ENCODE measurements around the gene TMEM259. TPM values are rescaled to one million over a fixed set of nuclear protein-coding genes. Genes with fewer than 3 reads are reported as not detected.

The TMEM259 gene
- total RNA-seq, 1 experiment from 2014 or later, result 171 TPM

DNA sequence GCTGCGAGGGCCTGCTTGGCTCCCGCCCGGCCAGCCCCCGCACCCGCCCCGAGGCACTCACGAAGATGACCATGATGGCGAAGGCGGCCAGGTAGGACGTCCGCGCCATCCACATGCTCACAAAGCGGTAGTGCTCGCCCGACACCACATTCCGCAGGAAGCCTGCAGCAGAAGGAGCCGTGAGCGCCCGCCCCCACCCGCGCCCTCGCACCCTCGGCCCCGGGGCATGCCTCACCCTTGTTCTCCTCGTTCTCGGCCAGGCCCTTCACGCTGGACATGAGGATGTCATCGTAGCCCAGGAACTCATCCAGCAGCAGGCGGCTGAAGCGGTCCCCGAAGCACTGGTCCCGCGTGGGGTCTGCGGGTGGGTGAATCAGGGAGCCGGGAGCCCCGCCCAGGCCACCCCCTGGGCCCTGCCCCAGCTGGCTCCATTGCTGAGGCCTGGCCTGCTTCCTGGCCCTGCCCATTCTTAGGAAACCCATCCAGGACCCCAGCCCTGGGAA lies 9.0 kb downstream of the TMEM259 start:
- Mint-ChIP-seq H3K27ac (no peak overlapping the region), H3K4me1 (peaks cover 7 to 11% of the 10 kb centered on the region in 2 experiments), H3K9me3 (no peaks in the 10 kb centered on the region), H3K27me3 (ENCODE audit: low read depth) (peaks cover under 1% of the 10 kb centered on the region; the same call in 1 of the 2 replicates), H3K36me3 (ENCODE audit: insufficient read depth in 1 of 3, low read depth in 3 of 3) (peaks cover 2 to 19% (median 16%) of the 10 kb centered on the region in 3 experiments; a peak in 6 of 7 replicates), H3K4me3 (no peak overlapping the region)
- no peak overlapping the region for H3K56ac ChIP-seq (ENCODE audit: insufficient read length, low read depth, low read length)
- no peak for TF ChIP-seq CTCF (conservative IDR thresholded peaks at IDR 0.05)
- H2AK5ac ChIP-seq (ENCODE audit: insufficient read length, low read length), result no peak overlapping the region
- H4K8ac ChIP-seq (replicated peaks; ENCODE audit: insufficient read length, low read depth, low read length), result no peak overlapping the region
- no peak for DNase-seq
- H2BK120ac ChIP-seq (ENCODE audit: low read depth, low read length, poor library complexity, severe bottlenecking), result no peak overlapping the region
- H4K20me1 ChIP-seq (ENCODE audit: control insufficient read depth, insufficient read depth, insufficient read length), result no peaks in the 10 kb centered on the region
- no peak overlapping the region for H3K14ac ChIP-seq (ENCODE audit: insufficient read depth, low read length)
- H4K5ac ChIP-seq (ENCODE audit: insufficient read length, low read depth, low read length), result no peak overlapping the region
- H3K9me3 ChIP-seq (ENCODE audit: control insufficient read depth, low read depth, low read length), result no peaks in the 10 kb centered on the region
- no peak overlapping the region for H2AFZ ChIP-seq (ENCODE audit: low read length)
- no peak overlapping the region for H3K23ac ChIP-seq (ENCODE audit: insufficient read length, low read depth, low read length)
- WGBS (ENCODE audit: extremely low coverage, insufficient read length, low lambda C conversion rate), result no CpG with 5 or more reads among the region's 36 CpGs
- no peak overlapping the region for H3T11ph ChIP-seq (ENCODE audit: low read length)
- no peak overlapping the region for H3K27ac ChIP-seq (ENCODE audit: insufficient read length, low read depth, low read length)
- H3K4me1 ChIP-seq (ENCODE audit: insufficient read depth, low read length), result no peaks in the 10 kb centered on the region
- H4K91ac ChIP-seq (ENCODE audit: insufficient read length, low read depth, low read length), result no peak overlapping the region
- H3K23me2 ChIP-seq (ENCODE audit: insufficient read length, low read depth, low read length, poor library complexity, severe bottlenecking), result no peaks in the 10 kb centered on the region
- H3K18ac ChIP-seq (ENCODE audit: insufficient read length, low read depth, low read length), result no peak overlapping the region
- no peaks in the 10 kb centered on the region for H3K27me3 ChIP-seq (ENCODE audit: insufficient read depth, low read length)
- no peak overlapping the region for H2BK20ac ChIP-seq (ENCODE audit: low read depth, low read length, poor library complexity, severe bottlenecking)
- H3K79me2 ChIP-seq (ENCODE audit: insufficient read depth, low read length), result peaks cover 12% of the 10 kb centered on the region; the same call in 1 of the 2 replicates
- no peak overlapping the region for H3K9ac ChIP-seq (ENCODE audit: extremely low read depth, insufficient read length, low read length)
- no peak overlapping the region for H2BK15ac ChIP-seq (ENCODE audit: low read depth, low read length)
- H3K4ac ChIP-seq (ENCODE audit: low read depth, low read length), result no peak overlapping the region
- no peak overlapping the region for H3K4me2 ChIP-seq (ENCODE audit: insufficient read depth, insufficient read length, low read length)
- no peak overlapping the region for H2BK5ac ChIP-seq (ENCODE audit: insufficient read length, low read length)
- no peak overlapping the region for H2BK12ac ChIP-seq (ENCODE audit: insufficient read length, low read depth, low read length)
- peaks cover 2% of the 10 kb centered on the region for H3K79me1 ChIP-seq (ENCODE audit: insufficient read depth, low read depth, low read length, poor library complexity, severe bottlenecking)

Measured in H9 (cell line).